Astrocyte (in vitro differentiated cells and primary cell): ENCODE results near the gene PSMG2.

Experiments used
- EZH2 ChIP-seq: IDR thresholded peaks from 2 replicates; pipeline ENCODE4 v1.6.1; 2012; ENCODE audit warnings: mild to moderate bottlenecking, low read length, inconsistent platforms; ENCODE audit not compliant: insufficient read depth
- TF ChIP-seq, protein P1 (sequence below): IDR thresholded peaks from 2 replicates; pipeline ENCODE4 v1.5.1; 2011; ENCODE audit warnings: low read depth, mild to moderate bottlenecking, inconsistent platforms, low read length, moderate library complexity; ENCODE audit not compliant: insufficient read depth

DNA sequence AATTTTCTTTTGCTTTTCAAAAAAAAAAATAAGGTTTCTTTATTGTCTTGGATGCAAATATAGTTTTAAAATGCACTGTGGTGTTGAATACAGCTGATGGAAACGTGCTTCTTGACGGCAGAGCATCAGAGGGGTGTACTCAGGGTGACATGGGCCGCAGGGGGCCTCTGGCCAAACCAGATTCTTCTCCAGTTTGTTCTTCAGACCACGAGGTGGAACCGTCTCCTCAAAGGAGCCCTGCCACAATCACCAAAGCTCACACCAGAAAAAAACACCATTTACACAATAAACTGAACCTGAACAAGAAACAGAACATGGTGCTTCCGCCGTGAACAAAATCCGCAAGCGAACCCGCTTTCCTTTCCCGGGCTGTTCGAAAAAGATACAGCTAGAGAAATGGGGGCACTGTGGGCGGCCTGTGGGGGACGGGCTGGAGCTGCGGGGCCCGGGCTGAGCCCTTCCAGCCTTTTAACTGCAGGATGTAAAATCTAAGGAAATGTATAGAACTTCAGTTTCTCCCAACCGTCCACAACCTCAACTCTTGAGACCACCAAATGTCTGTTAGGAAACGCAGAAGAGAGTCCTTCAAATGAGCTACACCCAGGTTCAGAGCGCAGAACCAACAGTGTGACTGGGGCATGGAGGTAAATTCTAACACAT, 34.5 kb downstream of the PSMG2 start:
- TF ChIP-seq, protein P1, sequence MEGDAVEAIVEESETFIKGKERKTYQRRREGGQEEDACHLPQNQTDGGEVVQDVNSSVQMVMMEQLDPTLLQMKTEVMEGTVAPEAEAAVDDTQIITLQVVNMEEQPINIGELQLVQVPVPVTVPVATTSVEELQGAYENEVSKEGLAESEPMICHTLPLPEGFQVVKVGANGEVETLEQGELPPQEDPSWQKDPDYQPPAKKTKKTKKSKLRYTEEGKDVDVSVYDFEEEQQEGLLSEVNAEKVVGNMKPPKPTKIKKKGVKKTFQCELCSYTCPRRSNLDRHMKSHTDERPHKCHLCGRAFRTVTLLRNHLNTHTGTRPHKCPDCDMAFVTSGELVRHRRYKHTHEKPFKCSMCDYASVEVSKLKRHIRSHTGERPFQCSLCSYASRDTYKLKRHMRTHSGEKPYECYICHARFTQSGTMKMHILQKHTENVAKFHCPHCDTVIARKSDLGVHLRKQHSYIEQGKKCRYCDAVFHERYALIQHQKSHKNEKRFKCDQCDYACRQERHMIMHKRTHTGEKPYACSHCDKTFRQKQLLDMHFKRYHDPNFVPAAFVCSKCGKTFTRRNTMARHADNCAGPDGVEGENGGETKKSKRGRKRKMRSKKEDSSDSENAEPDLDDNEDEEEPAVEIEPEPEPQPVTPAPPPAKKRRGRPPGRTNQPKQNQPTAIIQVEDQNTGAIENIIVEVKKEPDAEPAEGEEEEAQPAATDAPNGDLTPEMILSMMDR, result no peak
- no peak for TF ChIP-seq EZH2
